Occipital lobe (tissue), 2 donors: ENCODE results near the gene ATAD3B. TPM values are rescaled to one million over a fixed set of nuclear protein-coding genes. Genes with fewer than 3 reads are reported as not detected.
"Not testable (repeated sequence)": the region's sequence is repeated elsewhere in the genome, so short reads cannot be mapped to it uniquely, and the experiment has no call there.

Experiments
- DNase-seq: peaks from one replicate; lab custom pipeline; 2025; lab: John Stamatoyannopoulos, UW
- total RNA-seq: library from RNA; depleted of rRNA; stranded (reverse); fragments of >200 nt; gene quantifications from one replicate; pipeline ENCODE4 v1.2.3, GENCODE V29; 2014

The ATAD3B gene, protein sequence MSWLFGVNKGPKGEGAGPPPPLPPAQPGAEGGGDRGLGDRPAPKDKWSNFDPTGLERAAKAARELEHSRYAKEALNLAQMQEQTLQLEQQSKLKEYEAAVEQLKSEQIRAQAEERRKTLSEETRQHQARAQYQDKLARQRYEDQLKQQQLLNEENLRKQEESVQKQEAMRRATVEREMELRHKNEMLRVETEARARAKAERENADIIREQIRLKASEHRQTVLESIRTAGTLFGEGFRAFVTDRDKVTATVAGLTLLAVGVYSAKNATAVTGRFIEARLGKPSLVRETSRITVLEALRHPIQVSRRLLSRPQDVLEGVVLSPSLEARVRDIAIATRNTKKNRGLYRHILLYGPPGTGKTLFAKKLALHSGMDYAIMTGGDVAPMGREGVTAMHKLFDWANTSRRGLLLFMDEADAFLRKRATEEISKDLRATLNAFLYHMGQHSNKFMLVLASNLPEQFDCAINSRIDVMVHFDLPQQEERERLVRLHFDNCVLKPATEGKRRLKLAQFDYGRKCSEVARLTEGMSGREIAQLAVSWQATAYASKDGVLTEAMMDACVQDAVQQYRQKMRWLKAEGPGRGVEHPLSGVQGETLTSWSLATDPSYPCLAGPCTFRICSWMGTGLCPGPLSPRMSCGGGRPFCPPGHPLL
- 11.7 TPM for total RNA-seq

- peak; percentile 92 for DNase-seq
Measured at GRCh38 chr1:1471389-1472052, at the start of gene ATAD3B. Gene ATAD3B, plus strand, starts transcription at chr1:1471765. Its CDS starts 120 bp downstream, at chr1:1471885.

GRCh38 chr1:1421907-1422464 is 49.6 kb upstream of the ATAD3B start:
- DNase-seq: no peak

- DNase-seq: no peak
Measured at GRCh38 chr1:1422465-1423244, 48.9 kb upstream of the ATAD3B start.

DNA sequence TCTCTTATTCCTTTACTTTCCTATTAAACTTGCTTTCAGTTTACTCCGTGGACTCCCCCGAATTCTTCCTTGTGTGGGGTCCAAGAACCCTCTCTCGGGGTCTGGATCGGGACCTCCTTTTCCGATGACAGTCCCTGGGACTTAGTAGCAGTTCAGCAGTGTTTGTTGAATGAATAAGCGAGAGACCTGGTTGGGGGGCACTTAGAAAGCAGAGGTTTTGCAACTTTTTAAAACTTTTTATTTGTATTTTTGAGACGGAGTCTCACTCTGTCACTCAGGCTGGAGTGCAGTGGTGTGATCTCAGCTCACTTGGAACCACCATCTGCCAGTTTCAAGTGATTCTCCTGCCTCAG is 48.3 kb upstream of the ATAD3B start:
- no peak for DNase-seq

DNA sequence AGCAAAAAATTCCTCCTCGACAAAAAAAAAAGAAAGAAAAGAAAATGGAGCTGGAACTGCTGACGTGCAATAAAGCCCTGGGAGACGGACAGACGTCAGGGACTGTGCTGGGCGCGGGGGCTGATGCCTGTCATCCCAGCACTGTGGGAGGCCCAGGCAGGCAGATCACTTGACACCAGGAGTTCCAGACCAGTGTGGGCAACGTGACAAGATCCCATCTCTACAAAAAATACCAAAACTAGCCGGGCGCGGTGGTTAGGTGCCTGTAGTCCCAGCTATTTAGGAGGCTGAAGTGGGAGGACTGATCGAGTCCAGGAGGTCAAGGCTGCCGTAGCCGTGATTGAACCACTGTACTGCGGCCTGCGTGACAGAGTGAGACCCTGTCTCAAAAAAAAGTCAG is 46.9 kb upstream of the ATAD3B start:
- no peak for DNase-seq

GRCh38 chr1:1425426-1425752 is 46.2 kb upstream of the ATAD3B start:
- no peak for DNase-seq

DNA sequence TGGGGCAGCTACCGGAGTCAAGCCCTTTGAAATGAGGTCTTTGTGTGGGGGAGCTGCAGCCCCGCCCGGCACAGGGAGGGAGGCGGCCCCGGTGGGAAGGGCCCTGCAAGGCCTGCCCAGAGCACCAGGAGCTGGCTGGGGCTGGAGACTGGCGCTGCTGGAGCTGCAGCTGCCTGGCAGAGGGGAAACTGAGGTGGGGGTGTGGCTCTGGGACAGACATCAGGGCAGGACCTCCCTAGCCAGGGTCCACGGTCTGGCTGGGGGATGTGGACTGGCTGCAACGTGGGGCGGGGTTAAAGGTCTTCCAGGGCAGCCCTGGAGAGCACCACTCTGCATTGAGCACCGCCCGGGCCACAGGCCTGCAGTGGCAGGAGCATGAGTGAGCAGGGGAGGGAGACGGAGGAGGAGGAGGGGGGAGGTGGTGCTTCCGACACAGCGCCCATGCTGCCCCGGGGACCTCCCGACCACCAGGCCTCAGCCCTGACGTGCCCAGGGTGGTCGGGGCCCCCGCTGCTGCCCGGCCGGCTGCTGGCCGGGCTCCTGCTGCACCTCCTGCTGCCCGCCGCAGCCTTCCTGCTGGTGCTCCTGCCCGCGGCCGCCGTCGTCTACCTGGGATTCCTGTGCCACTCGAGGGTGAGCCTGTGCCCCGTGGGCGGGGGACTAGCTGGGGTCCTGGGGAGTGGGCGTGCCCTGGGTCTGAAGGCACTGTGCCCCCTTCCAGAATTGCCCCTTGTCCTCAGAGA is 45.6 kb upstream of the ATAD3B start:
- DNase-seq: peak; percentile 64

DNA sequence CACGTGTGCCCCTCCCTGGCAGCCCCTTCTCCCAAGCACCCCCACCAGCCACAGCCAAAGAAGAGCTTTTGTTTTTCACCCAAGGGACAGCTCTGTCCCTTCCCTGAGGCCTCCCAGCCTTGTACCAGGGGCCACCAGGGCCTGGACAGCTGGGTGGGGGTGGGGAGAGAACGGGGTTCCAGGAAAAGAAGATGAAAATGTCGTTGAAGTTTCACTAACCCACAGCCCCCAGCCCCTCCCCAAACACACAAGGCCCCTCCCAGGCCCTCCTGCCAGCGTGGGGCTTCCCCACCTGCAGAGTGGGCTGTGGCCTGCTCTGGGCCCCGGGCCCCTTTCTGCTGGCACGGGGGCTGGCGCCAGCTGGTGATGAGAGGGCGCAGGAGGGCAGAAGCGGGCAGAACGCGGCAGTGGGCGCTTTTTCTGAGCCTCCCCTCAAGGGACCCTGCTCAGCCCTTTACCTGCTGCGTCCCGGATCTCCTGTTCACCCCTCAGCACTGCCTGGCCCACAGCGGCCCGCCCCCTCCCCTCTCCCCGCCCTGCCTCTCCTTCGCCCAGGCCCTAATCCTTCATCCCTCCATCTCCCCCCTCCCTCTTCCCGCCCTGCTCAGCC is 45.0 kb upstream of the ATAD3B start:
- DNase-seq: peak; percentile 61

GRCh38 chr1:1427106-1427819 is 44.3 kb upstream of the ATAD3B start:
- DNase-seq: no peak

GRCh38 chr1:1427820-1428148 is 43.8 kb upstream of the ATAD3B start:
- no peak for DNase-seq

DNA sequence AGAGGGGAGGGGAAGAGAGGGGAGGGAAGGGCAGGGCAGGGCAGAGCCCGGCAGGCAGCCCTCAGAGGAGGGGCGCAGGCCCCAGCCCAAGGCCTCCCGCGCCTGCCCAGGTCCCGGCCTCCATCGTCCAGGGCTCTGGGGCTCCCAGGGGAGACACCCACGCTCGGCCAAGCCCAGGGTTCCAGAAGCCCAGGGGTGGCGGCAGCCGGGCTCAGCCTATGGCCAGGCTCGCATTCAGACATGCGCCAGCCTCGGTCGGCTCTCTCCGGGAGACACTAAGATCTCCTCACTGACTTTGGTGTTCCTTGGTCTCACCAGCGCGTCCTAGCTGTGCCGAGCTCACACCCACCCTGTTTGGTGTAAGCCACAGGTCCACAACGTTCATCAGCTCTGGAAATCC is 43.4 kb upstream of the ATAD3B start:
- no peak for DNase-seq

DNA sequence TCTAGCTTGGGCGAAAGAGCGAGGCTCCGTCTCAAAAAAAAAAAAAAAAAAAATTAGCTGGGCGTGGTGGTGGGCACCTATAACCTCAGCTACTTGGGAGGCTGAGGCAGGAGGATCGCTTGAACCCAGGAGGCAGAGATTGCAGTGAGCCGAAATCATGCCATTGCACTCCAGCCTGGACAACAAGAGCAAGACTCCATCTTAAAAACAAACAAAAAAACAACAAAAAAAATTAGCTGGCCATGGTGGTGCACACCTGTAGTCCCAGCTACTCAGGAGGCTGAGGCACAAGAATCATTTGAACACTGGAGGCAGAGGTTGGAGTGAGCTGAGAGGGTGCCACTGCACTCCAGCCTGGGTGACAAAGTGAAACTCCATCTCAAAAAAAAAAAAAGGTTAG is 42.6 kb upstream of the ATAD3B start:
- DNase-seq: not testable (repeated sequence)

DNA sequence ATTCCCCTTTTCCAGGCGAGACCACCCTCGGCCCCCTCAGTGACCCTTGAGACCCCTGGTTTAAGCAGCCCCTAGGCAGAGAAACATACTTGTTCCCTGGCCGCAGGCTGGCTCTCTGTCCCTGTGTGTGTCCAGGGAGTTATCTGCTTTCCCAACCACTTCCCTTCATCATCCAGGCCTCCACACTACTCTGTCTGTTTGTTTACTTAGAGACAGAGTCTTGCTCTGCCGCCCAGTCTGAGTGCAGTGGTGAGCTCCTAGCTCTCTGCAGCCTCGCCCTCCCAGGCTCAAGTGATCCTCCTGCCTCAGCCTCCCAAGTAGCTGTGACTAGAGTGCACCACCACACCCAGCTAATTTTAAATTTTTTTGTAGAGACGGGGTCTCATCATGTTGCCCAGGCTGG is 41.9 kb upstream of the ATAD3B start:
- DNase-seq: no peak

DNA sequence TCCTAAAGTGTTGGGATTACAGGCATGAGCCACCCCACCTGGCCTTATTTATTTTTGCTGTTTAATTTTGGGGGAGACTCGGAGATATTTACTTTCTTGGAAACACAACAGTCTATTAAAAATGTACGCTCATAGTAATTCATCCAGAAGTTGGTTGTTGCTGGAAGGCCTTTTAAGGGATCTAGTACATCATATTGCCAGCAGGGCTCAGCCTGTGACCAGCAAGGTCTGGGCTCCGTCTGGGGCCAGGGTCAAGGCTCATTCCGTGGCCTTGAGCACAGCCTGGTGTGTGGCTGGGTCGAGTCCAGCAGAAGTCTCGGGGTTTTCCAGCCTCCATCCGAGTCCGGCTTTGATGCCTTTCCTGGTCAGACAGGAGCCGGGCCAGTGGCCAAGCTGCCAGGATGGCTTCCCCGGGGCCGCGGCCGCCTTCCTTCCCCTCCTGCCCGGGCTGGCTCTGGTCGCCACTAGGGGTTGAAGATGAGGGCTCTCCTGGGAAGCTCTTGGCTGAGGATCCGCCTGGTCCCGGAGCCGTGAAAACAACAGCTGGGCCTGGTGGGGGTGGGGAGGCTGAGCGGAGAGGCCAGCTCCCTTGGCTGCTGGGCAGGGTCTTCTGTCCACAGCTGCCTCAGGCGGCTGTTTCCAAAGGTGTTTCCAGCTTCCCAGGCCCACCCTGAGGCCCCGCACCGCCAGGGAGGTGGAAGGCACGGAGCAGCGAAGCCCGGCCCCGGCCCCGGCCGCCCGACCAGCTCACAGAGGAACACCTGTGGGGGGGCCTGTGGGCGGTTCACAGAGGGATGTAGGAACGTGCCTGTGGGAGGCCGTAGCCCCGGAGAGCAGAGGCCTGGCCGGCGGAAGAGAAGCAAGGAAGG is 41.2 kb upstream of the ATAD3B start:
- peak; percentile 27 for DNase-seq

DNA sequence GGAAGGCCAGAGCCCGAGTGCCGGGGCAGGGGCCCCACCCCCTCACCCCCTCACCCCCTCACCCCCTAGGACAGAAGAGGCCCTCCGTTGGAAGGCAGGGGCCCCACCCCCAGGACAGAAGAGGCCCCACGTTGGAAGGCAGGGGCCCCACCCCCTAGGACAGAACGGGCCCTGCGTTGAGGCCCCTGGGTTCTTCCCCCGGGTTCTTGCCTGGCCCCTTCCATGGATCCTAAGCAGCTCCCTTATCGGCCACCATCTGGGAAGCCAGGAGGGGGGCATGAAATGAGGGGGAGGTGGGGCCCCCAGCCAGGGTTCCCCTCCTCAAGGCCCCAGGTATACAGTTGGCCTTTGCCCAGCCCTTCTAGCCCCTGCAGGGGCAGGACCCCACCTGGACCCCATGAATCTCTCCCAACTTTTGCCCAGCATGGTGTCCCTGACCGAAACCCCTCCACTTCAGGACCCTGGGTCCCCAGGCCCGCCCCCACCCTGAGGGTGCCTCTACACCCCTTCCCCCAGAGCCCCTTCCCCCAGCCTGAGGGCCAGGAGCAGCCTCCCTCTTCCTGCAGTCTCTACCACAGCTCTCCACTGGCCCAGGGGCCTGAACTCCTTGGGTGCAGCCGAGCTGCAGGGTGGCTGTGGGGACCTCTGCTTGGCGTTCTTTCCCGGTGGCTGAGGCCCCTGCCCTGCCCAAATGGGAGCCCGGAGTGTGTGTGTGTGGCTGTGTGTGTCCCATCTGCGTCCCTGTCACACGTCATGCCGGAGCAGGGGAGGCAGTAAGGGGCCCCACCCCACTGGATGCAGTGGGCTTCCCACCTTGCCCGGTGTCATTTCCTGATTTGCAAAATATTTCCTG is 40.3 kb upstream of the ATAD3B start:
- no peak for DNase-seq

- no peak for DNase-seq
Measured at GRCh38 chr1:1431845-1432273, 39.7 kb upstream of the ATAD3B start.

GRCh38 chr1:1432274-1432950 is 39.2 kb upstream of the ATAD3B start:
- DNase-seq: no peak
